Muscle of back (tissue), 11 donors: Measurements from ENCODE around the gene NDUFA6. TPM values are rescaled to one million over a fixed set of nuclear protein-coding genes. Genes with fewer than 3 reads are reported as not detected.
"Not testable (repeated sequence)": the region's sequence is repeated elsewhere in the genome, so short reads cannot be mapped to it uniquely, and the experiment has no call there.

ENCODE experiments used
- DNase-seq, 3 donors: peaks; one replicate each; pipeline versions ENCODE4 v3.0.0 to v3.0.0-alpha.2; 2013
- polyA plus RNA-seq, 10 donors: library from polyadenylated mRNA; unstranded; fragments of 120-200 nt; gene quantifications; one replicate each; pipeline ENCODE4 v1.2.1, GENCODE V29; 2013; ENCODE audit not compliant: insufficient read length in 10 of 10

Gene NDUFA6
- polyA plus RNA-seq, 10 donors: 84.3 to 130 (median 95.8) TPM

- DNase-seq: no peak
Observed at GRCh38 chr22:42116848-42117424, 26.4 kb upstream of the NDUFA6 start.

GRCh38 chr22:42115420-42115830 is 24.9 kb upstream of the NDUFA6 start:
- not testable (repeated sequence) for DNase-seq

GRCh38 chr22:42114721-42115120 is 24.1 kb upstream of the NDUFA6 start:
- no peak for DNase-seq

- DNase-seq: not testable (repeated sequence)
Observed at GRCh38 chr22:42112793-42113192, 22.2 kb upstream of the NDUFA6 start.

- no peak for DNase-seq
Observed at GRCh38 chr22:42111798-42112197, 21.2 kb upstream of the NDUFA6 start.

- DNase-seq: no peak
Observed at GRCh38 chr22:42108848-42109247, 18.3 kb upstream of the NDUFA6 start.

GRCh38 chr22:42104332-42104860 is 13.8 kb upstream of the NDUFA6 start:
- not testable (repeated sequence) for DNase-seq

GRCh38 chr22:42101199-42101598 is 10.6 kb upstream of the NDUFA6 start:
- DNase-seq: no peak

- DNase-seq: no peak
Observed at GRCh38 chr22:42091455-42091782, 847 bp upstream of the NDUFA6 start.

- DNase-seq: no peak
Observed at GRCh38 chr22:42086051-42086450, 4.5 kb downstream of the NDUFA6 start.

GRCh38 chr22:42084874-42085273 is 5.7 kb downstream of the NDUFA6 start:
- DNase-seq: no peak

- no peak for DNase-seq
Observed at GRCh38 chr22:42083119-42083518, 7.5 kb downstream of the NDUFA6 start.

GRCh38 chr22:42080287-42080686 is 10.3 kb downstream of the NDUFA6 start:
- peak in 1 of 3 donors; percentile 47 for DNase-seq

GRCh38 chr22:42079319-42080251 is 11.0 kb downstream of the NDUFA6 start, which contains the start of gene SMDT1:
SMDT1 (plus strand) TSS chr22:42079700; CDS start chr22:42079769, 69 bp downstream.
- DNase-seq: peak; percentile 98 to 100 (median 98)

GRCh38 chr22:42078469-42079318 is 11.9 kb downstream of the NDUFA6 start:
- DNase-seq: peak in 1 of 3 donors; percentile 66

GRCh38 chr22:42077486-42078125 is 13.0 kb downstream of the NDUFA6 start:
- DNase-seq: no peak

GRCh38 chr22:42076764-42077485 is 13.6 kb downstream of the NDUFA6 start:
- no peak for DNase-seq

- DNase-seq: no peak
Observed at GRCh38 chr22:42074846-42075676, 15.5 kb downstream of the NDUFA6 start.

GRCh38 chr22:42074132-42074811 is 16.3 kb downstream of the NDUFA6 start, which contains the start of gene PHETA2:
PHETA2 (plus strand) TSS chr22:42074248; CDS start chr22:42077294, 3,046 bp downstream.
- peak; percentile 59 to 87 (median 69) for DNase-seq
